ENCODE data around the gene RAPGEF2.

GRCh38 chr4:159077702-159078495 is 25.0 kb upstream of the RAPGEF2 start:
- TF ChIP-seq TOX (CRISPR knock-in tag; IDR thresholded peaks at IDR 0.05; ENCODE audit: borderline replicate concordance) (no peak), TCF4 (CRISPR knock-in tag; IDR thresholded peaks at IDR 0.05; ENCODE audit: borderline replicate concordance) (no peak), ZFP30 (CRISPR knock-in tag; IDR thresholded peaks at IDR 0.05) (no peak), ZNF70 (CRISPR knock-in tag; IDR thresholded peaks at IDR 0.05) (no peak)
